A549 (cell line): Measurements from ENCODE around the gene APMAP. TPM values are rescaled to one million over a fixed set of nuclear protein-coding genes. Genes with fewer than 3 reads are reported as not detected.

Experiments used
- ATAC-seq, 2 experiments: fragments of 200-7000 bp in 1 of 2; fragments of >200 bp in 1 of 2; cut with Nextera tagmentation in 1 of 2; cut with Tn5 transposase in 1 of 2; 3 replicates each; pipeline versions ENCODE4 v1.8.0 to v1.9.1; 2018 to 2020; ENCODE audit warnings: mild to moderate bottlenecking in 1 of 2, moderate library complexity in 1 of 2
- CTCF ChIA-PET: fragments of 300-600 bp; sonication (Branson Sonifier 250); formaldehyde crosslinking; extraction: SDS; loops from one replicate; lab custom pipeline; 2021; ENCODE audit warnings: antibody characterized with exemption, inconsistent platforms; lab: Yijun Ruan, JAX
- POLR2A ChIA-PET: fragments of 350-600 bp; formaldehyde crosslinking; extraction: SDS; loops from one replicate; lab custom pipeline; 2021; ENCODE audit warnings: antibody characterized with exemption, inconsistent platforms; lab: Yijun Ruan, JAX
- DNase-seq, 2 experiments: peaks; one replicate each; pipeline versions ENCODE4 v3.0.0 to v3.0.0-alpha.2; 2011 to 2016; ENCODE audit warnings: low read depth in 1 of 2, low spot score in 1 of 2
- FAIRE-seq: peaks from 2 replicates; lab custom pipeline; 2011; peaks lifted over from hg19 to GRCh38; lab: Jason Lieb, UNC
- H3K27ac ChIP-seq, 2 experiments: fragments of >200 bp; sonication (Bioruptor Twin); formaldehyde crosslinking; 3 replicates each; pipeline ENCODE4 v1.5.1; 2016 to 2017
- H3K4me1 ChIP-seq: fragments of >200 bp; sonication (Bioruptor Twin); formaldehyde crosslinking; 3 replicates; pipeline ENCODE4 v1.6.1; 2016
- H3K4me2 ChIP-seq: fragments of >200 bp; sonication (Bioruptor Twin); formaldehyde crosslinking; 3 replicates; pipeline ENCODE4 v1.6.1; 2016
- H3K4me3 ChIP-seq: fragments of >200 bp; sonication (Bioruptor Twin); formaldehyde crosslinking; 3 replicates; pipeline ENCODE4 v1.5.1; 2016
- H3K9me3 ChIP-seq: fragments of >200 bp; sonication (Bioruptor Twin); formaldehyde crosslinking; 3 replicates; pipeline ENCODE4 v1.6.1; 2016
- BCL3 ChIP-seq: fragments of >200 bp; sonication (Bioruptor Twin); formaldehyde crosslinking; IDR thresholded peaks from 3 replicates; pipeline ENCODE4 v1.6.1; 2016
- CBX2 ChIP-seq: fragments of 200-600 bp; sonication (generic); IDR thresholded peaks from 2 replicates; pipeline ENCODE4 v1.6.1; 2016; ENCODE audit warnings: low read depth, mild to moderate bottlenecking, borderline replicate concordance
- CEBPB ChIP-seq, 2 experiments: fragments of >200 bp in 1 of 2; sonication (Bioruptor Twin) in 1 of 2; formaldehyde crosslinking in 1 of 2; IDR thresholded peaks; 2 replicates each; pipeline ENCODE4 v1.6.1; 2012 to 2016
- E2F6 ChIP-seq: IDR thresholded peaks from 2 replicates; pipeline ENCODE4 v1.6.1; 2012; ENCODE audit warnings: low read depth, borderline replicate concordance
- EP300 ChIP-seq, 2 experiments: fragments of >200 bp; sonication (Bioruptor Twin); formaldehyde crosslinking; IDR thresholded peaks; 2 replicates in 1 of 2; 3 replicates in 1 of 2; pipeline ENCODE4 v1.6.1; 2016 to 2017
- FOXS1 ChIP-seq: fragments of 250-450 bp; sonication (Bioruptor Pico); IDR thresholded peaks from 2 replicates; pipeline ENCODE4 v1.5.0; 2020; ENCODE audit warnings: mild to moderate bottlenecking, moderate library complexity
- GATA3 ChIP-seq: IDR thresholded peaks from 2 replicates; pipeline ENCODE4 v1.6.1; 2012; ENCODE audit warnings: borderline replicate concordance
- HMGXB4 ChIP-seq: fragments of 250-450 bp; sonication (Bioruptor Pico); IDR thresholded peaks from 2 replicates; pipeline ENCODE4 v1.5.0; 2021; ENCODE audit warnings: mild to moderate bottlenecking, moderate library complexity, borderline replicate concordance
- HOXB13 ChIP-seq: fragments of 250-450 bp; sonication (Bioruptor Pico); IDR thresholded peaks from 2 replicates; pipeline ENCODE4 v1.5.0; 2020; ENCODE audit warnings: low read depth, mild to moderate bottlenecking, moderate library complexity
- JUN ChIP-seq, 2 experiments: fragments of >200 bp; sonication (Bioruptor Twin); formaldehyde crosslinking; IDR thresholded peaks; 2 replicates in 1 of 2; 3 replicates in 1 of 2; pipeline ENCODE4 v1.6.1; 2016 to 2017
- KDM1A ChIP-seq: fragments of 200-600 bp; sonication (generic); IDR thresholded peaks from 2 replicates; pipeline ENCODE4 v1.6.1; 2016; ENCODE audit warnings: low read depth, mild to moderate bottlenecking
- KDM5A ChIP-seq: fragments of 200-600 bp; sonication (generic); IDR thresholded peaks from 2 replicates; pipeline ENCODE4 v1.6.1; 2016; ENCODE audit warnings: antibody characterized with exemption, mild to moderate bottlenecking
- NFE2L2 ChIP-seq: fragments of 150-350 bp; conservative IDR thresholded peaks from 2 replicates; pipeline ENCODE4 v1.6.1; 2014; ENCODE audit warnings: low read length
- NPAS2 ChIP-seq: fragments of 250-450 bp; sonication (Bioruptor Pico); IDR thresholded peaks from 2 replicates; pipeline ENCODE4 v1.8.0; 2022; ENCODE audit warnings: mild to moderate bottlenecking, moderate library complexity, borderline replicate concordance
- PHF8 ChIP-seq: fragments of 200-600 bp; sonication (generic); IDR thresholded peaks from 2 replicates; pipeline ENCODE4 v1.6.1; 2016; ENCODE audit warnings: low read depth, mild to moderate bottlenecking, antibody characterized with exemption, moderate library complexity, borderline replicate concordance
- RCOR1 ChIP-seq: fragments of 150-350 bp; IDR thresholded peaks from 2 replicates; pipeline ENCODE4 v1.6.1; 2014; ENCODE audit warnings: antibody characterized with exemption, low read length, low read depth
- RFX5 ChIP-seq: fragments of 450-650 bp; IDR thresholded peaks from 2 replicates; pipeline ENCODE4 v1.7.1; 2014; ENCODE audit warnings: antibody characterized with exemption, mild to moderate bottlenecking, moderate library complexity
- TFCP2L1 ChIP-seq: fragments of 250-450 bp; sonication (Bioruptor Pico); IDR thresholded peaks from 2 replicates; pipeline ENCODE4 v1.5.0; 2021; ENCODE audit warnings: mild to moderate bottlenecking
- ZC3H11A ChIP-seq: fragments of 450-650 bp; IDR thresholded peaks from 2 replicates; pipeline ENCODE4 v1.6.1; 2014; ENCODE audit warnings: antibody characterized with exemption, mild to moderate bottlenecking
- ZFP36 ChIP-seq: fragments of 450-650 bp; IDR thresholded peaks from 2 replicates; pipeline ENCODE4 v1.6.1; 2014; ENCODE audit warnings: borderline replicate concordance; ENCODE audit not compliant: partially characterized antibody
- ZSCAN20 ChIP-seq: fragments of 250-450 bp; sonication (Bioruptor Pico); IDR thresholded peaks from 2 replicates; pipeline ENCODE4 v1.8.0; 2022; ENCODE audit warnings: mild to moderate bottlenecking, moderate library complexity
- WGBS: methylation state at CpG from one replicate; pipeline ENCODE4 v1.1.6; 2017; ENCODE audit errors: missing lambda C conversion rate; 5-methylcytosine and 5-hydroxymethylcytosine counted together
- polyA plus RNA-seq, 4 experiments: library from polyadenylated mRNA; depleted of rRNA in 3 of 4; stranded (reverse); fragments of >200 nt; fragmentation: RNase III in 1 of 4; extraction: RNeasy Plus Mini Kit Qiagen cat#74134 plus additional on column Dnase treatment in 1 of 4; gene quantifications; 2 replicates in 3 of 4; 3 replicates in 1 of 4; pipeline ENCODE4 v1.2.3, GENCODE V29; 2011 to 2017

APMAP gene
- polyA plus RNA-seq, 2 of the 4 experiments (the other 2 are of a cell fraction): 113 to 141 TPM

- no peak for ATAC-seq
- TF ChIP-seq NPAS2 (CRISPR knock-in tag) (no peak), KDM5A (no peak), KDM1A (no peak), TFCP2L1 (CRISPR knock-in tag) (no peak), JUN (IDR thresholded peaks at IDR 0.05) (no peak), ZFP36 (no peak), E2F6 (no peak), GATA3 (no peak)
- Histone ChIP-seq H3K4me3 (no peak overlapping the region), H3K4me2 (no peak overlapping the region), H3K9me3 (no peaks in the 10 kb centered on the region), H3K4me1 (no peaks in the 10 kb centered on the region), H3K27ac (no peak overlapping the region)
- 88% methylated on average over 25 of the region's 25 CpGs for WGBS
- DNase-seq: no peak
- CTCF ChIA-PET: interaction anchor here (0.8 to 14.2 kb wide), 2 partner anchors 17 to 156 kb away, joined by 3 to 113 read pairs; no protein-coding TSS in a partner anchor
- FAIRE-seq: no peak
- POLR2A ChIA-PET: no interaction called here
Observed at GRCh38 chr20:25013478-25014380, 21.2 kb upstream of the APMAP start.

- Histone ChIP-seq H3K4me3 (no peak overlapping the region), H3K4me1 (no peaks in the 10 kb centered on the region), H3K4me2 (no peak overlapping the region), H3K27ac (no peak overlapping the region), H3K9me3 (no peaks in the 10 kb centered on the region)
- ChIA-PET CTCF (interaction anchor here (0.6 to 14.2 kb wide), 6 partner anchors 9 to 211 kb away, joined by 3 to 113 read pairs (median 4); no protein-coding TSS in a partner anchor), POLR2A (no interaction called here)
- DNase-seq (no peak), FAIRE-seq (no peak), ATAC-seq (no peak)
- 86% methylated on average over 21 of the region's 21 CpGs for WGBS
- no peak for TF ChIP-seq HMGXB4 (CRISPR knock-in tag)
- TF ChIP-seq FOXS1: no peak
- TF ChIP-seq ZC3H11A: no peak
Observed at GRCh38 chr20:25012616-25013189, 20.2 kb upstream of the APMAP start.

GRCh38 chr20:25011831-25012241 lies 19.3 kb upstream of the APMAP start:
- no peak overlapping the region for H3K4me2 ChIP-seq
- ChIA-PET POLR2A (no interaction called here), CTCF (interaction anchor here (0.8 to 14.2 kb wide), 5 partner anchors 8 to 167 kb away, joined by 3 to 113 read pairs (median 5); no protein-coding TSS in a partner anchor)
- 94% methylated on average over 12 of the region's 12 CpGs for WGBS
- H3K27ac ChIP-seq: no peak overlapping the region
- H3K4me1 ChIP-seq: no peaks in the 10 kb centered on the region
- FAIRE-seq (no peak), DNase-seq (no peak), ATAC-seq (no peak)
- H3K4me3 ChIP-seq: no peak overlapping the region
- TF ChIP-seq RCOR1 (no peak), PHF8 (no peak), ZSCAN20 (no peak), NFE2L2 (no peak), CEBPB (IDR thresholded peaks at IDR 0.05) (no peak), KDM5A (no peak), BCL3 (no peak), RFX5 (no peak), HOXB13 (CRISPR knock-in tag) (no peak), CBX2 (no peak), EP300 (IDR thresholded peaks at IDR 0.05) (no peak), ZC3H11A (no peak)
- no peaks in the 10 kb centered on the region for H3K9me3 ChIP-seq
